SU-DHL-6 (cell line): ENCODE measurements around the gene UNC13B.

Experiments
- H2AFZ ChIP-seq: fragments of 200-600 bp; sonication (generic); 2 replicates; pipeline ENCODE4 v1.6.1; 2014; ENCODE audit warnings: low read depth, mild to moderate bottlenecking, moderate library complexity, mixed read lengths, antibody characterized with exemption, low read length; ENCODE audit not compliant: severe bottlenecking
- H3F3A ChIP-seq: fragments of 200-600 bp; shearing (Covaris generic); 2 replicates; pipeline ENCODE4 v1.6.0; 2016; ENCODE audit warnings: antibody characterized with exemption, mild to moderate bottlenecking; ENCODE audit not compliant: insufficient read depth
- H3K27ac ChIP-seq: fragments of 200-600 bp; sonication (generic); 2 replicates; pipeline ENCODE4 v1.5.1; 2016; ENCODE audit warnings: low read depth, mild to moderate bottlenecking, low read length, moderate library complexity, mixed read lengths
- H3K27me3 ChIP-seq: fragments of 200-600 bp; sonication (generic), shearing (Covaris generic); 2 replicates; pipeline ENCODE4 v1.6.0; 2014; ENCODE audit warnings: mild to moderate bottlenecking, low read length
- H3K36me3 ChIP-seq: fragments of 200-600 bp; sonication (generic); 2 replicates; pipeline ENCODE4 v1.6.1; 2014; ENCODE audit warnings: mild to moderate bottlenecking, low read length, mixed read lengths
- H3K4me2 ChIP-seq: fragments of 300-600, 200-600 bp; shearing (Covaris generic), sonication (generic); 2 replicates; pipeline ENCODE4 v1.6.0; 2014; ENCODE audit warnings: low read length, low read depth, mild to moderate bottlenecking; ENCODE audit not compliant: poor library complexity, severe bottlenecking
- H3K4me3 ChIP-seq: fragments of 200-600 bp; sonication (generic); 2 replicates; pipeline ENCODE4 v1.5.1; 2014; ENCODE audit warnings: antibody characterized with exemption, low read length, mild to moderate bottlenecking, mixed read lengths; ENCODE audit not compliant: insufficient read depth, poor library complexity, severe bottlenecking
- H3K79me2 ChIP-seq: fragments of 200-600 bp; sonication (generic); 2 replicates; pipeline ENCODE4 v1.6.1; 2014; ENCODE audit warnings: mild to moderate bottlenecking, low read length, moderate library complexity; ENCODE audit not compliant: insufficient read depth
- H3K9ac ChIP-seq: fragments of 200-600 bp; sonication (generic); 2 replicates; pipeline ENCODE4 v1.7.0; 2014; ENCODE audit warnings: mild to moderate bottlenecking, low read length
- H3K9me2 ChIP-seq: fragments of 200-600 bp; sonication (generic); replicated peaks from 2 replicates; pipeline ENCODE4 v1.6.1; 2014; ENCODE audit warnings: low read length; ENCODE audit not compliant: insufficient read depth
- H3K9me3 ChIP-seq: fragments of 200-600 bp; sonication (generic); 2 replicates; pipeline ENCODE4 v1.6.1; 2014; ENCODE audit warnings: low read length, mixed read lengths; ENCODE audit not compliant: insufficient read depth
- H4K20me1 ChIP-seq: fragments of 200-600 bp; sonication (generic); 2 replicates; pipeline ENCODE4 v1.6.1; 2014; ENCODE audit warnings: low read depth, mild to moderate bottlenecking, antibody characterized with exemption, low read length, moderate library complexity, mixed read lengths
- EZH2phosphoT487 ChIP-seq: fragments of 200-600 bp; sonication (generic), shearing (Covaris generic); conservative IDR thresholded peaks from 2 replicates; pipeline ENCODE4 v1.6.1; 2018; ENCODE audit warnings: mild to moderate bottlenecking, antibody characterized with exemption, low read length, moderate library complexity, mixed read lengths
- TF ChIP-seq, protein P1 (sequence below): fragments of 200-600 bp; sonication (generic); IDR thresholded peaks from one replicate; pipeline ENCODE4 v1.5.1; 2017; ENCODE audit warnings: antibody characterized with exemption, mild to moderate bottlenecking, low read length, moderate library complexity; ENCODE audit not compliant: insufficient read depth, poor library complexity, severe bottlenecking

UNC13B gene

GRCh38 chr9:35370241-35370640, 208.4 kb downstream of the UNC13B start:
- no peaks in the 10 kb centered on the region for H3F3A ChIP-seq
- H3K27ac ChIP-seq: no peak overlapping the region
- no peaks in the 10 kb centered on the region for H3K9me3 ChIP-seq
- no peaks in the 10 kb centered on the region for H4K20me1 ChIP-seq
- no peak overlapping the region for H3K9ac ChIP-seq
- H2AFZ ChIP-seq: no peak overlapping the region
- no peaks in the 10 kb centered on the region; the same call in 1 of the 2 replicates for H3K27me3 ChIP-seq
- H3K9me2 ChIP-seq: no peaks in the 10 kb centered on the region
- TF ChIP-seq EZH2phosphoT487: no peak
- TF ChIP-seq, protein P1, sequence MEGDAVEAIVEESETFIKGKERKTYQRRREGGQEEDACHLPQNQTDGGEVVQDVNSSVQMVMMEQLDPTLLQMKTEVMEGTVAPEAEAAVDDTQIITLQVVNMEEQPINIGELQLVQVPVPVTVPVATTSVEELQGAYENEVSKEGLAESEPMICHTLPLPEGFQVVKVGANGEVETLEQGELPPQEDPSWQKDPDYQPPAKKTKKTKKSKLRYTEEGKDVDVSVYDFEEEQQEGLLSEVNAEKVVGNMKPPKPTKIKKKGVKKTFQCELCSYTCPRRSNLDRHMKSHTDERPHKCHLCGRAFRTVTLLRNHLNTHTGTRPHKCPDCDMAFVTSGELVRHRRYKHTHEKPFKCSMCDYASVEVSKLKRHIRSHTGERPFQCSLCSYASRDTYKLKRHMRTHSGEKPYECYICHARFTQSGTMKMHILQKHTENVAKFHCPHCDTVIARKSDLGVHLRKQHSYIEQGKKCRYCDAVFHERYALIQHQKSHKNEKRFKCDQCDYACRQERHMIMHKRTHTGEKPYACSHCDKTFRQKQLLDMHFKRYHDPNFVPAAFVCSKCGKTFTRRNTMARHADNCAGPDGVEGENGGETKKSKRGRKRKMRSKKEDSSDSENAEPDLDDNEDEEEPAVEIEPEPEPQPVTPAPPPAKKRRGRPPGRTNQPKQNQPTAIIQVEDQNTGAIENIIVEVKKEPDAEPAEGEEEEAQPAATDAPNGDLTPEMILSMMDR: no peak
- H3K79me2 ChIP-seq: no peaks in the 10 kb centered on the region
- no peak overlapping the region for H3K4me2 ChIP-seq
- no peak overlapping the region for H3K4me3 ChIP-seq
- H3K36me3 ChIP-seq: no peaks in the 10 kb centered on the region

DNA sequence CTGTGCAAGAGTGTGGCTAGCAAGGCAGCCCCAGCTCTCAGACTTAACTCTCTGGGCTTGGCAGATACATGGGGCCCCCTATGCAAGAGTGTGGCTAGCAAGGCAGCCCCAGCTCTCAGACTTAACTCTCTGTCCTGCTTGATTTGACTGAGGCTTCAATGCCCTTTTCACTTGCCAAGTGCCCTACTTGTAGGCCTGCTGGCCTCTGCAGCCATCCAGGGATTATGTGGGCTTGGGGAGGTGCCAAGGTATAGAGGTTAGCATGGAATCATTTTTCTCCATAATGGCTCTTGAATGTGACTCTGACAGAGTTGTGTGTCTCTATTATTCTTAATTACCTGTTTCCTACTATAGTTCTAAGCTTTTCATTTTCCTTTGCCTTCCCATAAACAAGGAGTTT, 212.6 kb downstream of the UNC13B start:
- Histone ChIP-seq H3K27ac (no peak overlapping the region), H4K20me1 (no peaks in the 10 kb centered on the region)

DNA sequence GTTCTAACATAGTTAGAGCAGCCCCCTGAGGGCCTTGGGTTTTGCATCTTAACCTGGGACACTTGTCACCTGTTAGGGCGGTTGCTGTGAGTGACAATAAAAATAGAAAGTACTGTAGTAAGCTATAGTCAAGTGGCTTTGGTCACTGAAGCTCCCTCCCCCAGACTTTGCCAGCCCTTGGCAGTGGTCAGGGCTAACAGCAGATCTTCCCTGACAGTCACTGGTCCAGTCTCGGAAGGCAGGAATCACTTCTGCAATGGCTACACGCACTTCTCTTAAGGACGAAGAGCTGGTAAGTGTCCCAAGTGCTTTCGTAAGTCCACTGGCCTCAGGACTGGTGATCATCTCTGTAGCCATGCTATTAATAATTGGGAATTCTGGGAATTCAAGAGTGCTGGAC, 213.1 kb downstream of the UNC13B start:
- no peaks in the 10 kb centered on the region for H3K27me3 ChIP-seq
- no peaks in the 10 kb centered on the region for H4K20me1 ChIP-seq
- no peaks in the 10 kb centered on the region for H3K79me2 ChIP-seq
- no peak overlapping the region for H3K4me3 ChIP-seq
- H3K9ac ChIP-seq: no peak overlapping the region
- no peak overlapping the region for H2AFZ ChIP-seq
- H3K27ac ChIP-seq: no peak overlapping the region
- no peaks in the 10 kb centered on the region for H3F3A ChIP-seq
- no peaks in the 10 kb centered on the region for H3K36me3 ChIP-seq
- no peaks in the 10 kb centered on the region for H3K9me3 ChIP-seq
- no peak for TF ChIP-seq EZH2phosphoT487
- TF ChIP-seq, protein P1: no peak
- no peaks in the 10 kb centered on the region for H3K9me2 ChIP-seq
- H3K4me2 ChIP-seq: no peak overlapping the region

More for the DNA sequence above, 212.6 kb downstream of the UNC13B start:
- Histone ChIP-seq H3K9me3 (no peaks in the 10 kb centered on the region), H3K9ac (no peak overlapping the region), H2AFZ (no peak overlapping the region), H3K4me2 (no peak overlapping the region), H3K4me3 (no peak overlapping the region), H3K27me3 (no peaks in the 10 kb centered on the region), H3K36me3 (no peaks in the 10 kb centered on the region), H3K9me2 (no peaks in the 10 kb centered on the region), H3F3A (no peaks in the 10 kb centered on the region), H3K79me2 (no peaks in the 10 kb centered on the region)
- TF ChIP-seq, protein P1: no peak
- TF ChIP-seq EZH2phosphoT487: no peak

- H3K4me2 ChIP-seq: no peak overlapping the region
- H3K4me3 ChIP-seq: no peak overlapping the region
- H3K9me2 ChIP-seq: no peaks in the 10 kb centered on the region
- no peaks in the 10 kb centered on the region for H3K79me2 ChIP-seq
- H3K9me3 ChIP-seq: no peaks in the 10 kb centered on the region
- H3F3A ChIP-seq: no peaks in the 10 kb centered on the region
- TF ChIP-seq EZH2phosphoT487: no peak
- TF ChIP-seq, protein P1: no peak
- H3K36me3 ChIP-seq: no peaks in the 10 kb centered on the region
- H3K27ac ChIP-seq: no peak overlapping the region
- H3K9ac ChIP-seq: no peak overlapping the region
- H2AFZ ChIP-seq: no peak overlapping the region
- H3K27me3 ChIP-seq: no peaks in the 10 kb centered on the region
- H4K20me1 ChIP-seq: no peaks in the 10 kb centered on the region
Observed at GRCh38 chr9:35380039-35380438, 218.2 kb downstream of the UNC13B start.
